Peyer's patch (tissue), 4 donors: Measurements from ENCODE around the gene DNER. TPM values are rescaled to one million over a fixed set of nuclear protein-coding genes. Genes with fewer than 3 reads are reported as not detected.

ENCODE experiments used
- DNase-seq, 3 donors: peaks; one replicate each; pipeline ENCODE4 v3.0.0-alpha.2; 2017 to 2019
- H3K27ac ChIP-seq, 4 donors: fragments of 200-600 bp; sonication (generic); one replicate each; pipeline ENCODE4 v1.5.1; 2016 to 2019
- H3K27me3 ChIP-seq, 2 donors: fragments of 200-600 bp; sonication (generic); one replicate each; pipeline ENCODE4 v1.5.1; 2019
- H3K36me3 ChIP-seq, 3 donors: fragments of 200-600 bp; sonication (generic); one replicate each; pipeline ENCODE4 v1.5.1; 2016 to 2019
- H3K4me1 ChIP-seq, 4 donors: fragments of 200-600 bp; sonication (generic); one replicate each; pipeline ENCODE4 v1.5.1; 2016 to 2019
- H3K4me3 ChIP-seq, 4 donors: fragments of 200-600 bp; sonication (generic); 1 replicate in 3 of 4; 2 replicates in 1 of 4; pipeline ENCODE4 v1.5.1; 2016 to 2019; ENCODE audit warnings: mild to moderate bottlenecking in 1 of 4
- H3K9me3 ChIP-seq, 4 donors: fragments of 200-600 bp; sonication (generic); one replicate each; pipeline ENCODE4 v1.5.1; 2016 to 2019; ENCODE audit warnings: mild to moderate bottlenecking in 1 of 4
- POLR2A ChIP-seq, 2 donors: fragments of 450-650 bp; IDR thresholded peaks; one replicate each; pipeline ENCODE4 v1.5.1; 2017; ENCODE audit warnings: antibody characterized with exemption in 2 of 2, mild to moderate bottlenecking in 2 of 2, moderate library complexity in 2 of 2
- total RNA-seq, 4 donors: library from RNA; depleted of rRNA; stranded (reverse); fragments of >200 nt; gene quantifications; one replicate each; pipeline ENCODE4 v1.1.0, GENCODE V29; 2016
- TF ChIP-seq, protein P1 (sequence below), 6 experiments: fragments of 450-650 bp in 4 of 6; fragments of 200-600 bp in 2 of 6; sonication (generic) in 1 of 6; IDR thresholded peaks; one replicate each; pipeline ENCODE4 v1.5.1; 2017 to 2019; ENCODE audit warnings: antibody characterized with exemption in 6 of 6, mild to moderate bottlenecking in 3 of 6, moderate library complexity in 1 of 6

Gene DNER
- total RNA-seq, 4 donors from 2014 or later = 0.35 to 2.5 (median 1.3) TPM; not detected in 1

DNA sequence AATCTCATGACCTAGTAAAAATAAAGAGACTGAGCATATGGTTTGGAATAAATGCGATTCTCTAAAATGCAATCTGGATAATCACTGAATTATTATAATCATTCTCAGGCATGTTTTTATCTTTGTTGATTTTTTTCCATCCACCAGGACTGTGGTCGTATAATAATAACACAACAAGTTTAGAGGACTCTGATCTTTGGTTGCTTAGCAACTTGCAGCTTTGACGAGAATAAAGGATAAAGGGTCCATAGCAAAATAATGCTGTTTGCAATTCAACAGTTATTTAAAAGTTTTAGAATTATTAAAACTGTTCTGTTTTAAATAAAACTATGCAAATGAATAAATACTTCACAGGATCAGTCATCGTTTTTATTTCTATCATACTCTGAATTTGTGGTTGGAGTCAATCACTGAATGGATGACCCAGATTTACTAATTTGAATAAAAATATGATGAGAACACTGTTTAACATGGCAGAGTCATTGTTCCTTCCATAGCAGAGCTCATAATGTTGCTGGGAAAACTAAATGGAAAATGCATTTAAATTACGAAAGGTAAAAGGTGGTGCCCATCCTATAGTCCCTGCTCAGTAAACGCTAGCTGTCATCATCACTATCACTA lies 29.3 kb downstream of the DNER start:
- no peaks in the 10 kb centered on the region for H3K36me3 ChIP-seq
- DNase-seq = no peak
- TF ChIP-seq, protein P1, sequence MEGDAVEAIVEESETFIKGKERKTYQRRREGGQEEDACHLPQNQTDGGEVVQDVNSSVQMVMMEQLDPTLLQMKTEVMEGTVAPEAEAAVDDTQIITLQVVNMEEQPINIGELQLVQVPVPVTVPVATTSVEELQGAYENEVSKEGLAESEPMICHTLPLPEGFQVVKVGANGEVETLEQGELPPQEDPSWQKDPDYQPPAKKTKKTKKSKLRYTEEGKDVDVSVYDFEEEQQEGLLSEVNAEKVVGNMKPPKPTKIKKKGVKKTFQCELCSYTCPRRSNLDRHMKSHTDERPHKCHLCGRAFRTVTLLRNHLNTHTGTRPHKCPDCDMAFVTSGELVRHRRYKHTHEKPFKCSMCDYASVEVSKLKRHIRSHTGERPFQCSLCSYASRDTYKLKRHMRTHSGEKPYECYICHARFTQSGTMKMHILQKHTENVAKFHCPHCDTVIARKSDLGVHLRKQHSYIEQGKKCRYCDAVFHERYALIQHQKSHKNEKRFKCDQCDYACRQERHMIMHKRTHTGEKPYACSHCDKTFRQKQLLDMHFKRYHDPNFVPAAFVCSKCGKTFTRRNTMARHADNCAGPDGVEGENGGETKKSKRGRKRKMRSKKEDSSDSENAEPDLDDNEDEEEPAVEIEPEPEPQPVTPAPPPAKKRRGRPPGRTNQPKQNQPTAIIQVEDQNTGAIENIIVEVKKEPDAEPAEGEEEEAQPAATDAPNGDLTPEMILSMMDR (IDR thresholded peaks at IDR 0.05) = no peak
- no peak for TF ChIP-seq POLR2A (IDR thresholded peaks at IDR 0.05)
- no peak overlapping the region for H3K27ac ChIP-seq
- no peaks in the 10 kb centered on the region for H3K27me3 ChIP-seq
- no peak overlapping the region for H3K4me3 ChIP-seq
- H3K4me1 ChIP-seq = no peaks in the 10 kb centered on the region
- no peaks in the 10 kb centered on the region for H3K9me3 ChIP-seq

DNA sequence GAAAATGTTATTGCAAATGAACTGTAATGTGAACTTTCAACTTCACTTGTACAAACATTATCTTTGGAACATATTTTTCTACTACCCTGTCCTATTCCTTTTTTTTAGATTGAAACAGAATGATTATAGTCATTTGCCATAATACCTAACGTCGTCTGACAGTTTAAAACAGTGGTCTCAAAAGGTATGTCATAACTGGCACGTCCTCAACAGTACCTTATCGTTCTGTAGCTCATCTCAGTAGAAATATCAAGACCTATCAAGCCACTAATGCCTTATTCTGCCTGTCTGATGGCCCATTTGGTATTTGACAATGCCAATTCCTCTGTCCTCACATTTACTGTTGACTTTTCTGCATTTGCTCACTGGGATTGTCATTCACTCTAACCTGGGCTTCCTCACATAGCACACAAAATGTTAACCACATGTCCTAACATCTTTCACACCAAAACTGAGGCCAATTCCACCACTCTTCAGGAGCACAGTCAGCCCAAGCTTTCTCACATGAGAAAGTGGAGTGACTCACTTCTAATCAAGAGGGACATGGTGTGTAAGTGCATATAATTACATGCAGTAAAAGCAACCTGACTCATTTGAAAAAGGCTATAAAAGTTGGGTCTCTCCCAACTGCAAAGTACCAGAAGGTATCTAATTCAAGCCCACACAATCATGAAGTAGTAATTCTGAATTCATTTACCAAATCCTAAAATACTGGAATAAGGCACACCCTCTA lies 34.8 kb downstream of the DNER start:
- TF ChIP-seq POLR2A (IDR thresholded peaks at IDR 0.05) = no peak
- TF ChIP-seq, protein P1 (IDR thresholded peaks at IDR 0.05) = no peak
- no peak overlapping the region for H3K4me3 ChIP-seq
- H3K27ac ChIP-seq = no peak overlapping the region
- no peaks in the 10 kb centered on the region for H3K27me3 ChIP-seq
- no peaks in the 10 kb centered on the region for H3K9me3 ChIP-seq
- DNase-seq = no peak
- no peaks in the 10 kb centered on the region for H3K4me1 ChIP-seq
- no peaks in the 10 kb centered on the region for H3K36me3 ChIP-seq

DNA sequence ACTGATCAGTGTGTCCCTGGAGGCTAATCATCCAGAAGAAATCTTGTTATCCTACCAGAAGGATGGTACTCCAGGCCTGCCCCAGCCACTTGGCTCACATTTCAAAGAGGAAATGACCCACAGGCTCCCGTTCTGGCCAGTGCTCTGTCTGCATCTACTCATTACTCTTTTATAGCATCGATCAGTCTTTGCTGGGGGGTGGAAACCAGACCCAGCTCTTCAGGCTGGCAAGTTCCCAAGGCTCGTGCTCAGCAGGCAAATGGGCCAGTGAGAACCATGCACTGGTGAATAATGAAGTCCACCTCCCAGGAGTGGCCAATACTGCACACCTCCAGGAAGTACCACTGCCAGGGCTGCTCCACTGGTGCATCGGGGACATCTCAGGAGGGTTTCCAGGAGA lies 38.8 kb downstream of the DNER start:
- no peak for DNase-seq
- TF ChIP-seq, protein P1 (IDR thresholded peaks at IDR 0.05) = no peak
- TF ChIP-seq POLR2A (IDR thresholded peaks at IDR 0.05) = no peak
- no peaks in the 10 kb centered on the region for H3K36me3 ChIP-seq
- H3K9me3 ChIP-seq = no peaks in the 10 kb centered on the region
- no peaks in the 10 kb centered on the region for H3K4me1 ChIP-seq
- no peaks in the 10 kb centered on the region for H3K27me3 ChIP-seq
- H3K4me3 ChIP-seq = no peak overlapping the region
- H3K27ac ChIP-seq = no peak overlapping the region

DNA sequence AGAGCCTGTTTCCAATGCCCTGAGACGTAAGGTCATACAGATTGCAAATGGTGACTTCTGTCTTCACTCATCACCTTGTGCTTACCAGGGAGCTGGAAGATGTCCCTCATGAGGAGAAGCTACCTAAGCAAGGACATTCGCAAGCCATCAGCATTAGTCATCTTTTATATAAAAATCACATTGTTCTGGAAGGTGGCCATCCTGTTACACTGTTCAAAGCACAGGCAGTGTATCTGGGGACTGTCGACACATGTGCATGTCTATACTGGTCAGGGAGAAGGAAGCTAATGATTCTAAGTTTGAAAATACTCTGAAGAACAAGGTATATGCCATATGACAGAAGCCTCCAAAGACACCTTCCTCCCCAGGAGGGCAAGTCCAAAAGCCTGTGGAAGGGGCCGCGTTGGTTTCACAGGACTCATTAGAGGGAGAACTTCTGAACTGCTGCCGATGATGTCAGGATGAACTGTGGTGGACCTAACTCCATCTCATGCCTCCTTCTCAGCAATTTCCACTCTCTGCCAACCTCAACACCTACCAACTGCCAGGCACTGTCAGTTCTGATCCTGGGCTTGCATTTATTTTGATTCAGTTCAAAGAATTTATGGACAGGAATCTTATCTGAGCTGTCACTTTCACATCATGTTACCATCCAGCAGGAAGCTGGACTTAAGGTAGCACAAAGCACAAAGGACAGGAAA lies 39.4 kb downstream of the DNER start:
- H3K4me1 ChIP-seq = no peaks in the 10 kb centered on the region
- DNase-seq = no peak
- no peak for TF ChIP-seq POLR2A (IDR thresholded peaks at IDR 0.05)
- TF ChIP-seq, protein P1 (IDR thresholded peaks at IDR 0.05) = no peak
- no peak overlapping the region for H3K27ac ChIP-seq
- no peaks in the 10 kb centered on the region for H3K9me3 ChIP-seq
- H3K4me3 ChIP-seq = no peak overlapping the region
- H3K36me3 ChIP-seq = no peaks in the 10 kb centered on the region
- no peaks in the 10 kb centered on the region for H3K27me3 ChIP-seq

DNA sequence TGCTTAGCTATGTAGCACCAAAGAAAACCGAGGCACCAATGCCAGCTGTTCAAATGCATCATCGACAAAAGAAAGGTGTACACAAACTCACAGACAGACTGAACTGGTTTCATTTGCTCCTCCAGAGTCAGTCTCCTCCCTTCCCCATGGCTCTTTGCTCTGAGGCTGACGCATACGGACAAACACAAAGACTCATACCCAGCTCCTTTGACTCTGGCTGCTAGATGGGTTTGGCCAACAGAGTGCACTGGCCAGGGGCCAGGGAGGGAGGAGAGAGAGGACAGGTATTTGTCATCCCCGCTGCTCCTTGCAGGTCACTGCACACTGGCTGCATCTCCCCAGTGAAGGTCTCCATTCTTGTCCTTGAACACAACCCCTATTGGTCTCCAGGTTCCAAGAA lies 40.7 kb downstream of the DNER start:
- TF ChIP-seq POLR2A (IDR thresholded peaks at IDR 0.05) = no peak
- TF ChIP-seq, protein P1 (IDR thresholded peaks at IDR 0.05) = no peak
- H3K27ac ChIP-seq = no peak overlapping the region
- no peak overlapping the region for H3K4me3 ChIP-seq
- H3K36me3 ChIP-seq = no peaks in the 10 kb centered on the region
- no peaks in the 10 kb centered on the region for H3K9me3 ChIP-seq
- no peaks in the 10 kb centered on the region for H3K4me1 ChIP-seq
- no peak for DNase-seq
- no peaks in the 10 kb centered on the region for H3K27me3 ChIP-seq
